ENCODE data around the gene GGTA1. TPM values are rescaled to one million over a fixed set of nuclear protein-coding genes. Genes with fewer than 3 reads are reported as not detected.

Gene GGTA1
- 10 to 100 TPM; 12.3 to 30.1 (median 22.3) TPM for total RNA-seq
- polyA plus RNA-seq: 42.5 TPM
- long read RNA-seq, donor 1, transcript GGTA1P-203 (6 exons, 1,487 nt): major isoform, 24 of 32 reads
- long read RNA-seq, donor 1, partial matches to known transcripts: 3 of 32 reads
- long read RNA-seq, donor 1, other reads (novel, unspliced or antisense): 4 of 32 reads
- long read RNA-seq, donor 2, transcript GGTA1P-203 (6 exons, 1,487 nt): major isoform, 27 of 32 reads
- long read RNA-seq, donor 2, partial matches to known transcripts: 1 of 32 reads
- long read RNA-seq, donor 2, other reads (novel, unspliced or antisense): 4 of 32 reads
- long read RNA-seq, donor 3, transcript GGTA1P-203 (6 exons, 1,487 nt): major isoform, 19 of 25 reads
- long read RNA-seq, donor 3, partial matches to known transcripts: 4 of 25 reads
- long read RNA-seq, donor 3, other reads (novel, unspliced or antisense): 2 of 25 reads
- long read RNA-seq, donor 4, transcript GGTA1P-203 (6 exons, 1,487 nt): major isoform, 12 of 20 reads
- long read RNA-seq, donor 4, partial matches to known transcripts: 5 of 20 reads
- long read RNA-seq, donor 4, other reads (novel, unspliced or antisense): 3 of 20 reads

- ATAC-seq: peak; percentile 87 to 92
- intact Hi-C loops (cut with DNase I): loop anchor here in 1 of 4 donors (5.0 kb wide), 1 partner anchor 37 kb away; no protein-coding TSS in a partner anchor
- Histone ChIP-seq H3K4me1 (ENCODE audit: control insufficient read depth, insufficient read depth, low read length) (peaks cover 2% of the 10 kb centered on the region), H3K27ac (ENCODE audit: low read length) (peak within 1 kb of the TSS; percentile 57), H3K27me3 (ENCODE audit: control insufficient read depth, insufficient read depth) (no peaks in the 10 kb centered on the region), H3K4me3 (ENCODE audit: low read length) (peak within 1 kb of the TSS; percentile 59), H3K9me3 (ENCODE audit: control insufficient read depth, low read length) (no peaks in the 10 kb centered on the region)
- WGBS: under 1% methylated on average over 72 of the region's 72 CpGs
- peak; percentile 80 to 91 (median 91) for DNase-seq
Observed at GRCh38 chr9:121499427-121500164, at the start of gene GGTA1. Gene GGTA1, minus strand, starts transcription at chr9:121499844. Its CDS starts 31,922 bp downstream, at chr9:121467922.

- Histone ChIP-seq H3K27me3 (ENCODE audit: control insufficient read depth, insufficient read depth) (no peaks in the 10 kb centered on the region), H3K4me1 (ENCODE audit: control insufficient read depth, insufficient read depth, low read length) (no peaks in the 10 kb centered on the region), H3K9me3 (ENCODE audit: control insufficient read depth, low read length) (no peaks in the 10 kb centered on the region), H3K4me3 (ENCODE audit: low read length) (no peak overlapping the region), H3K27ac (ENCODE audit: low read length) (no peak overlapping the region)
- intact Hi-C loops (cut with DNase I): loop anchor here in 3 of 4 donors (5.0 to 10.0 kb wide), 2 partner anchors 156 to 444 kb away; no protein-coding TSS in a partner anchor
- WGBS: 92% methylated on average over 2 of the region's 2 CpGs
- DNase-seq: no peak
- ATAC-seq: no peak
Observed at GRCh38 chr9:121548666-121549065, 49.0 kb upstream of the GGTA1 start.

GRCh38 chr9:121545875-121546423 lies 46.3 kb upstream of the GGTA1 start:
- no peaks in the 10 kb centered on the region for H3K4me1 ChIP-seq (ENCODE audit: control insufficient read depth, insufficient read depth, low read length)
- no peak overlapping the region for H3K27ac ChIP-seq (ENCODE audit: low read length)
- peak; percentile 92 to 95 for ATAC-seq
- no peak overlapping the region for H3K4me3 ChIP-seq (ENCODE audit: low read length)
- DNase-seq: peak; percentile 98 to 99 (median 99)
- intact Hi-C loops (cut with DNase I): loop anchor here (2.0 to 10.0 kb wide), 3 partner anchors 159 to 447 kb away; no protein-coding TSS in a partner anchor
- WGBS: 2% methylated on average over 27 of the region's 27 CpGs
- no peaks in the 10 kb centered on the region for H3K27me3 ChIP-seq (ENCODE audit: control insufficient read depth, insufficient read depth)
- H3K9me3 ChIP-seq (ENCODE audit: control insufficient read depth, low read length): no peaks in the 10 kb centered on the region

- H3K4me3 ChIP-seq (ENCODE audit: low read length): no peak overlapping the region
- DNase-seq (no peak), ATAC-seq (peak; percentile 3 to 7)
- H3K27me3 ChIP-seq (ENCODE audit: control insufficient read depth, insufficient read depth): no peaks in the 10 kb centered on the region
- intact Hi-C loops (cut with DNase I): loop anchor here in 3 of 4 donors (5.0 to 10.0 kb wide), 2 partner anchors 159 to 447 kb away; no protein-coding TSS in a partner anchor
- no peak overlapping the region for H3K27ac ChIP-seq (ENCODE audit: low read length)
- WGBS: 44% methylated on average over 33 of the region's 33 CpGs
- H3K4me1 ChIP-seq (ENCODE audit: control insufficient read depth, insufficient read depth, low read length): no peaks in the 10 kb centered on the region
- no peaks in the 10 kb centered on the region for H3K9me3 ChIP-seq (ENCODE audit: control insufficient read depth, low read length)
Observed at GRCh38 chr9:121545150-121545874, 45.7 kb upstream of the GGTA1 start.

GRCh38 chr9:121542025-121542424 lies 42.4 kb upstream of the GGTA1 start:
- Histone ChIP-seq H3K27ac (ENCODE audit: low read length) (no peak overlapping the region), H3K9me3 (ENCODE audit: control insufficient read depth, low read length) (no peaks in the 10 kb centered on the region), H3K4me1 (ENCODE audit: control insufficient read depth, insufficient read depth, low read length) (peaks cover 2% of the 10 kb centered on the region), H3K27me3 (ENCODE audit: control insufficient read depth, insufficient read depth) (no peaks in the 10 kb centered on the region), H3K4me3 (ENCODE audit: low read length) (no peak overlapping the region)
- ATAC-seq (peak in 1 of 2 donors; percentile 47), DNase-seq (peak in 1 of 3 donors; percentile 73)
- intact Hi-C loops (cut with DNase I): loop anchor here in 1 of 4 donors (10.0 kb wide), 1 partner anchor 163 kb away; no protein-coding TSS in a partner anchor
- 40% methylated on average over 4 of the region's 4 CpGs for WGBS

- peaks cover 2% of the 10 kb centered on the region for H3K4me1 ChIP-seq (ENCODE audit: control insufficient read depth, insufficient read depth, low read length)
- no peak for DNase-seq
- H3K4me3 ChIP-seq (ENCODE audit: low read length): no peak overlapping the region
- 77% methylated on average over 3 of the region's 3 CpGs for WGBS
- H3K9me3 ChIP-seq (ENCODE audit: control insufficient read depth, low read length): no peaks in the 10 kb centered on the region
- intact Hi-C loops (cut with DNase I): loop anchor here in 1 of 4 donors (10.0 kb wide), 1 partner anchor 164 kb away; no protein-coding TSS in a partner anchor
- ATAC-seq: no peak
- H3K27ac ChIP-seq (ENCODE audit: low read length): no peak overlapping the region
- H3K27me3 ChIP-seq (ENCODE audit: control insufficient read depth, insufficient read depth): no peaks in the 10 kb centered on the region
Observed at GRCh38 chr9:121541256-121541655, 41.6 kb upstream of the GGTA1 start.

GRCh38 chr9:121538221-121538620 lies 38.6 kb upstream of the GGTA1 start:
- Histone ChIP-seq H3K4me3 (ENCODE audit: low read length) (no peak overlapping the region), H3K9me3 (ENCODE audit: control insufficient read depth, low read length) (no peaks in the 10 kb centered on the region), H3K4me1 (ENCODE audit: control insufficient read depth, insufficient read depth, low read length) (peaks cover 2% of the 10 kb centered on the region), H3K27ac (ENCODE audit: low read length) (no peak overlapping the region), H3K27me3 (ENCODE audit: control insufficient read depth, insufficient read depth) (no peaks in the 10 kb centered on the region)
- intact Hi-C loops (cut with DNase I): loop anchor here in 2 of 4 donors (10.0 kb wide), 1 partner anchor 63 kb away; no protein-coding TSS in a partner anchor
- WGBS: 89% methylated on average over 7 of the region's 7 CpGs
- DNase-seq (no peak), ATAC-seq (peak in 1 of 2 donors; percentile 27)

- ATAC-seq: peak; percentile 50 to 64
- intact Hi-C loops (cut with DNase I): loop anchor here in 2 of 4 donors (10.0 kb wide), 1 partner anchor 62 kb away; no protein-coding TSS in a partner anchor
- Histone ChIP-seq H3K4me1 (ENCODE audit: control insufficient read depth, insufficient read depth, low read length) (peaks cover 2% of the 10 kb centered on the region), H3K9me3 (ENCODE audit: control insufficient read depth, low read length) (no peaks in the 10 kb centered on the region), H3K4me3 (ENCODE audit: low read length) (no peak overlapping the region), H3K27me3 (ENCODE audit: control insufficient read depth, insufficient read depth) (no peaks in the 10 kb centered on the region), H3K27ac (ENCODE audit: low read length) (peak overlapping the region; percentile 42)
- peak in 2 of 3 donors; percentile 23 to 68 for DNase-seq
- WGBS: 23% methylated on average over 5 of the region's 5 CpGs
Observed at GRCh38 chr9:121537283-121537682, 37.6 kb upstream of the GGTA1 start.

- no peak overlapping the region for H3K4me3 ChIP-seq (ENCODE audit: low read length)
- H3K4me1 ChIP-seq (ENCODE audit: control insufficient read depth, insufficient read depth, low read length): peaks cover 9% of the 10 kb centered on the region
- ATAC-seq (no peak), DNase-seq (no peak)
- no peaks in the 10 kb centered on the region for H3K9me3 ChIP-seq (ENCODE audit: control insufficient read depth, low read length)
- intact Hi-C loops (cut with DNase I): loop anchor here in 2 of 4 donors (10.0 kb wide), 1 partner anchor 58 kb away; no protein-coding TSS in a partner anchor
- H3K27ac ChIP-seq (ENCODE audit: low read length): no peak overlapping the region
- 80% methylated on average over 5 of the region's 5 CpGs for WGBS
- H3K27me3 ChIP-seq (ENCODE audit: control insufficient read depth, insufficient read depth): no peaks in the 10 kb centered on the region
Observed at GRCh38 chr9:121532881-121533280, 33.2 kb upstream of the GGTA1 start.

All from right cardiac atrium (tissue), 5 donors.